Hematopoietic multipotent progenitor cell (in vitro differentiated cells): ENCODE results near the gene CDKN2A. TPM values are rescaled to one million over a fixed set of nuclear protein-coding genes. Genes with fewer than 3 reads are reported as not detected.

Experiments used
- DNase-seq, 3 donors: peaks; one replicate each; pipeline ENCODE4 v3.0.0-alpha.2; 2011 to 2015; ENCODE audit warnings: low read depth in 2 of 3, low spot score in 2 of 3
- total RNA-seq: library from RNA; depleted of rRNA; stranded (reverse); fragments of >200 nt; gene quantifications from one replicate; pipeline ENCODE4 v1.2.3, GENCODE V29; 2012

The CDKN2A gene
- total RNA-seq, 1 donor, result 0.27 TPM

DNA sequence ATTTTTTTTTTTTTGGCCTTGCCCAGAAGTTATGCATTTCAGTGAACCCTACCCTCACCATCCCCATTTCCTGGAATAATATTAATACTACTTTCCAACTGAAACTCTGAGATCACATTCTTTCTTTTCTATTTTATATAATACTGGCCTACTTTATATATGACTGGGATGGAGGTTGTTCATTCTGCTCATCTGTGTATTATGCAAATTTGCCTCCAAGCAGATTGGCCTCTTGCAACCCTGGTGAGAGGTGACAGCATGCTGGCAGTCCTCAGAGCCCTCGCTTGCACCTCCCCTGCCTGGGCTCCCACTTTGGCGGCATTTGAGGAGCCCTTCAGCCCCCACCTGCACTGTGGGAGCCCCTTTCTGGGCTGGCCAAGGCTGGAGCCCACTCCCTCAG lies 35.4 kb downstream of the CDKN2A start:
- DNase-seq, result no peak

DNA sequence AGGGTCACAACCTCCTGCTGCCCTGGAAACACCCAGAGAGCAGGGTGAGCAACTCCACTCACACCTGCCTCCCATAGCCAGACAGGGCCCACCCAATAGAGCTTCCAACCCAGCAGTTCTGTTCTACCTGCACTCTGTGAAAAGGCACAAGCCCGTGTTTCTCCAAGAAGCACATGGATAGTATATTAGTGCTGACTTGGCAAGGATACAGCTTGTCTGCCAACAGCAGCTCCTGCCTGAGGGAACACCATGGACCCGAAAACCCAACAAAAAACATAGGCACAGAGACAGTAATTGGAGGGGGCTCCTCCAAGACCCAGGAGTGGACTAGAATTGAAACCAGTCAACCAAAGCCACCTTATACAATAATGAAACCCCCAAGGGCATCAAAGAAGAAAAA lies 48.6 kb downstream of the CDKN2A start:
- DNase-seq, result no peak

DNA sequence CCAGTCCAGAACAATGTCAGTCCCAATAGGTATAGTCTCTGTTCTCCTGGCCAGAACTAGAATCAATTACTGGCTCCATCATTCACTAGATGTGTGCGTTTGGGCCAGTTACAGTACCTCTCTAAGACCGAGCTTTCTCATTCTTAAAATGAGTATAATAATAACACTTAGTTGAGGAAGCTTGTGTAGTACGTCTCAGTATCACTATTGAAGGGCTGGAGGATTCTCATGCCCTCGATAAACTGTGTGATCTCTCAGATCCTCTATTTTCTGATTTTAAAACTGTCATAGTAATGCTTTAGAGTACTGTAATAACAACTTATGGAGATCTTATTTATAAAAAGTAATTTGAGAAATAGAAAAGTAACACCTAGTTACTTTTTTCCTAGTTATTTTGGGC lies 50.7 kb downstream of the CDKN2A start:
- DNase-seq, result no peak

DNA sequence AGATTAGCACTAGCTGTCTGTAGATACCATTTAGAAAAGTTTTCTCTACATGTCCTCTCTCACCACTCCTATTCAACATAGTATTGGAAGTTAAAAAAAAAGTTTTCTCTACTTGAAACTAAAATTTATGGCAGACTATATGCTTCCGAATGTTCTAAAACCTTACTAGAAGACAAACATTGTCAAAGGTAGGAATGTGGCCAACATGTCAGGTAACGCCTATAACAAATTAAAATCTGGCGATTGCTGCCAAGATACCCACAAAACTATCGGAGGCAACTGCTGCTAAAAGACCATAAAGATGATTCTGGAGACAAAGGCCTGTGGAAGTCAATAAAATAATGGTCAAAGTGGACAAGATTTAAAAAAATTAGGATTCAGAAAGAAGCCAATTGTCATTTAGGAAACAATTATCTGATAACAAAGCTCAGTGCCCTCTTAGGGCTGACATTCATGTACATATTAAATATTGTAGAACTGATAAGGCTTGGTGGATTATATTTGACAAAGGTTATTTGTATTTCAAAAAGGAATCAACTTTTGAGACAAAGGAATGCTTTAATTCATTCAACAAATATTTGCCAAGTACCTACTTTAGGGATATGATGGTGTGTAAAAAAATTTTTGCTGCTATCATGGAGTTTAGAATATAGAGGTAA lies 52.7 kb downstream of the CDKN2A start:
- DNase-seq, result no peak

DNA sequence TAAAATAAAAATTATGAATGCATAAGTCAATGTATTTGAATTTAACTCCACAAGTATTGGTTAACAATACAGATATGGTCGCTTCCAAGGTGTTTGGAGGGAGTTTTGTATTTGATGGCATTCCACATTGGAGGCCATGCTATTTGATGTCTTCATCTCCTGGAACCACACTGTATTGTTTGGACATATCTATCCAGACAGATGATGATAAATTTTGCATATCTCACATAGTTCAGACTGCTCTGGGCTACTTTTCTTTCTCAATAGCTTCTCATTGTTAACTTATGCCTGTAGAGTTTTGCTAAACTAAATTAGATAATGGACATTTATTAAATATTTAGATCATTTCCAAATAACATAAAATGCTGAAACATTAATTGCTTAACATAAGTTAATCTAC lies 58.0 kb downstream of the CDKN2A start:
- DNase-seq, result no peak

DNA sequence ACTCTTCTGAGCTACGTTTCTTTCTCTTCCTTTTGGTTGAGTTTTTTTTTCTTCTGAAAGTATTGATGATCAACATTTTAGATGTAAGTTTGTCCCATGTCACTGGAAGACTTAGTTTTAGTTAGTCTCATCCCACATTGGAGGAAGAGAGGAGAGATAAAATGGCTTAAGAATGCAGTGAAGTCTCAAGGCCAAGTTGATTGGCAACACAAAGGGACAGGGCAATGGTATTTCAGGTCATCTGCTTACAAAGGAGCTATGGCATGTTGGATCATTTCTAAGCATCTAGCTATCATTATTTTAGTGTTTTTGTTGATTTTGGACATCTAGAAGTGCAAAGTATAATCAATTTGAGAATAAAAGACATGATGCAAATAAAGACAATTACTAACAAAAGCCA lies 58.6 kb downstream of the CDKN2A start:
- DNase-seq, result no peak

DNA sequence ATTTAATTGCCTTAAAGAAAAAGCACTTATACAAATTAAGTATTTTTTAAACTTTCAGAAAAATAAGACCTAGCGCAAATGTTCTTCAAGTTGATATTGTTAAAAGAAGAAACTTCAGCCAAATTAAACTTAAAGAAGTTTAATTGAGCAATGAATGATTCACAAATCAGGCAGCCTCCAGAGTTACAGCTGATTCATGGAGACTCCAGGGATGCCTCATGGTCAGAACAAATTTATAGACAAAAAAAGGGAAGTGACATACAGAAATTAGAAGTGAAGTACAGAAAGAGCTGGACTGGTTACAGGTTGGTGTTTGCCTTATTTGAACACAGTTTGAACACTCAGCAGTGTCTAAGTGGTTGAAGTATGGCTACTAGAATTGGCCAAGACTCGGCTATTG lies 60.3 kb downstream of the CDKN2A start:
- DNase-seq, result no peak

DNA sequence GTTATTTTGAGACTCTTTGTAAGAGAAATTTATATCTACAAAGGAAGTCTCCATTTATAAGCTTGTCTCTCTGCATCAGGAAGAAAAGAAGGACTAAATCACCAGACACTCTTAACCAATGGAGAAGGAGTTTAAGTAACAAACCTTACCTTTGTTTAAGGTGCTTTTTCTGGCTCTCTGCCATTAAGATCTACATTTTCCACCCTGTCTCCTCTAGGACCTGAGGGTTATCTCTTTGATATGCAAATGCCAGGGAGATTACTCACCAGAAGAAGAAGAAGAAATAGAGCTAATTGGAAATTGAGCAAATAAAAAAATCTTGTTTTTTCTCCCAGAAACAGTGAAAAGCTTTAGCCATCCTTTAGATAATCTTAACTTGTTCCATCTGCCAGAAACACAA lies 60.9 kb downstream of the CDKN2A start:
- no peak for DNase-seq

DNA sequence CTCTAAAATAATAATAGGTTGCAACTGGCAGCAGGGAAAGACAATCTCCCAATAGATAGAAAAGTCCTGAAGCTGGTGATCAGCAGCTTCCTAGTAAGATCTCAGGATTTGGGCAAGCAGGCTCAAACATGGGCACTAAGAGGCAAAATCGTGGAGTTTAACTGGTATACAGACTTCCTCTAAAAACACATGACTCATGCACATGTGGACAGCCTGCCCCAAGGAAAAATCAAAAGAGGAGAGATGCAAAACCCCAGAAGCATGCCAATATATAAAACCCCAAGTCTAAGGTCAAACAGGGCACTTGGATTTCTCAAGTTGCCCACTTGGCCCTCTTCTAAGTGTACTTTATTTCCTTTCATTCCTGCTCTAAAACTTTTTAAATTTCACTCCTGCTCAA lies 62.8 kb downstream of the CDKN2A start:
- DNase-seq, result no peak

DNA sequence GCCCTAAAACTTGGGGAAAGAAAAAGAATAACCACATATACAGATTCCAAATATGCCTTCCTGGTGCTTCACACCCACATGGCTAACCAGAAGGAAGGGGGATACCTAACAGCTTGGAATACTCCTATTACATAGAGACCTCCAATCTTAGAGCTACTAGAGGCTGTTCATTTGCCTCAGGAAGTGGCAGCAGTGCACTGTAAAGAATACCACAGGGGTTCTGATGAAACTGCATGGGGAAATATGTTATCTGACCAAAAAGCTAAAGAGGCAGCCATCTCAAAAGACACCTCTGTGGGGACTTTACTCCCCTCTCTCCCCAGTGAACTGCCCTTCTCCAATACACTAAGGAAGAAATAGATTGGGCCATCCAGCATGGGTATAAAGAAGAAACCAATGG lies 66.4 kb downstream of the CDKN2A start:
- DNase-seq, result no peak

DNA sequence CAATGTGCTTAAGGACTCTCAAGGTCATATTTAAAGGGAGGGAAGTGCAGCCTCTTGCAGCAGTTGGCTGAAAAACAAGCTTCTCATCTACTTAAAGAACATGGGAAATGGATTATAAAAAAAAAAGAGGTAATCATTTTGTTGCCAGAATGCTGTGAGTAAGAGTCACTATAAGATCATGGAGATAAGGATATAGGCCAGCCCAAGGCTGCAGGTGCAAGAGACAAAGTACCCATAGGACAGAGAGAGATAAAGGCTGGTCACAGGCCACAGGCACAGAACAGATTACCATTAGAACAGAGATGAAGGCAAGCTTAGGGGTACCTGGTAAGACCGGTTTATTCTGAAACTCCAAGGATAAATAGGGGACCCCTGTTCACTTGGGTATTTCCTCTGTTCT lies 70.5 kb downstream of the CDKN2A start:
- no peak for DNase-seq

DNA sequence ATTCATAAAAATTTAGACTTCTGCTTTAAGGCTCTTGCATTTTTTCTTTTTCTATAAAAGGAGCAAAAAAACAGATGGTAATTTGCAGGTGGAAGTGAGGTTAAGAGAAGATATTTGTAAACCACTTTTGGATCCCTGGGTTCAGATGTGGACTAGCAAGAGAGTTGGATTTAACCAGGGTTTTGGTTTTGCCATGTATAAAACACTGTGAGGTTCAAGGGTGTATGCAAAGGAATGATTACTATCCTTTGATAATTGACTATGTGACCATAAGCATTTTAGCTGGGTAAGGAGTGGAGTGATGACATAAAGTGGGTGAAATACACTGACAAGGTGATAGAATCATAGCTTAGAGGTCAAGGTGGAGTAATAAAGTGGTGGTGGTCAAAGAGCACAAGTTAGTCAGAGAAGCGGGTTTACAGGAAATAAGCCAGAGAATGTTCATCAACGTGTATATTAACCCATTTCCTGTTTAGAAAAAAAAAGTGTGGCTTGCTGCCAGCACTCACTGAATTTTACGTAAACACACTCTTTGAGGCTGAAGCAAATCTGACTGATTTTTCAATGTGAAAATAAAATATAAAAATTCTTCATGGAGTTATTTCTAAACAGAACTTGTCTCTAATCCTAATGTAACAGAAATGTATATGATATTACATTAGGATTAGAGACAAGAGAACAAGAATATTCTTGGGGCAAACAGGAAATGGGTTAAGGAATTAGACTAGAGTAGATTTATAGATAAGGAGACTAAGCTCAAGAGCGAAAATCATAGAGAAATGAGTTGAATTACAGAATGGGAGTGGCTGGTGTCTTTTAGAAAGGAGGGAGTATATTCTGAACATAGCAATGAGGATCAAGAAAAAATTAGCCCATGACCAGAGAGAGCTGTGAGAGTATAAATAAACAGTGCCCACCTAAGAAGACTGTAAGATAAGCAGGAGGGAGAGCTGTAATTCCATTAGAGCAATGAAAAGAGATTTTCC lies 74.5 kb downstream of the CDKN2A start:
- peak in 2 of 3 donors; percentile 14 to 49 for DNase-seq

Other genes with a start within 250 kb of the CDKN2A start
- 14.0 TPM for gene MTAP, start 191.8 kb downstream of the CDKN2A start, total RNA-seq
- not detected for gene CDKN2B-AS1, start 399 bp upstream of the CDKN2A start, total RNA-seq
- under 0.01 TPM for gene CDKN2B, start 14.9 kb upstream of the CDKN2A start, total RNA-seq